ENCODE measurements around the gene RASSF5.
A peak's percentile ranks its signal among the peaks of the same experiment; 100 is the strongest.

RASSF5 gene

GRCh38 chr1:206461602-206462455 lies 45.5 kb upstream of the RASSF5 start:
- H3K36me3 ChIP-seq (ENCODE audit: control insufficient read depth, low read length): 0 out of 2 replicates have a peak, but pooled peaks cover 3% of the 10 kb centered on the region

GRCh38 chr1:206463137-206463536 lies 44.2 kb upstream of the RASSF5 start:
- no peak overlapping the region for H3K4me2 ChIP-seq (ENCODE audit: low read length)
- no peaks in the 10 kb centered on the region for H3K9me3 ChIP-seq (ENCODE audit: control insufficient read depth, insufficient read depth, low read length)
- 0 out of 2 replicates have a peak, but pooled peaks cover 3% of the 10 kb centered on the region for H3K36me3 ChIP-seq (ENCODE audit: control insufficient read depth, low read length)
- no peak overlapping the region for H3K4me3 ChIP-seq (ENCODE audit: low read length)
- no peak overlapping the region for H3K27ac ChIP-seq (ENCODE audit: low read depth, low read length)
- H3F3A ChIP-seq (ENCODE audit: control insufficient read depth, insufficient read depth): no peaks in the 10 kb centered on the region
- H3K9me2 ChIP-seq (replicated peaks; ENCODE audit: control insufficient read depth, low read length): no peaks in the 10 kb centered on the region
- no peaks in the 10 kb centered on the region for H4K20me1 ChIP-seq (ENCODE audit: control insufficient read depth, insufficient read depth, low read depth, low read length)
- TF ChIP-seq CTCF (IDR thresholded peaks at IDR 0.05; ENCODE audit: low read depth, low read length, poor library complexity, severe bottlenecking) (no peak), EZH2phosphoT487 (IDR thresholded peaks at IDR 0.05; ENCODE audit: borderline replicate concordance, low read length) (no peak)
- H3K27me3 ChIP-seq (ENCODE audit: control insufficient read depth, low read length): no peaks in the 10 kb centered on the region
- H3K79me2 ChIP-seq (ENCODE audit: control insufficient read depth, low read length): no peaks in the 10 kb centered on the region
- H3K4me1 ChIP-seq (ENCODE audit: control insufficient read depth, low read length): peaks cover 19% of the 10 kb centered on the region

More at GRCh38 chr1:206461602-206462455, 45.5 kb upstream of the RASSF5 start:
- no peak overlapping the region for H3K4me2 ChIP-seq (ENCODE audit: low read length)
- no peak overlapping the region for H3K27ac ChIP-seq (ENCODE audit: low read depth, low read length)
- H3K9me2 ChIP-seq (replicated peaks; ENCODE audit: control insufficient read depth, low read length): no peaks in the 10 kb centered on the region
- no peaks in the 10 kb centered on the region for H3K27me3 ChIP-seq (ENCODE audit: control insufficient read depth, low read length)
- H3K4me3 ChIP-seq (ENCODE audit: low read length): no peak overlapping the region
- TF ChIP-seq CTCF (IDR thresholded peaks at IDR 0.05; ENCODE audit: low read depth, low read length, poor library complexity, severe bottlenecking) (peak; percentile 94), EZH2phosphoT487 (IDR thresholded peaks at IDR 0.05; ENCODE audit: borderline replicate concordance, low read length) (no peak)
- peaks cover 6% of the 10 kb centered on the region for H3K4me1 ChIP-seq (ENCODE audit: control insufficient read depth, low read length)
- no peaks in the 10 kb centered on the region for H3F3A ChIP-seq (ENCODE audit: control insufficient read depth, insufficient read depth)
- H3K9me3 ChIP-seq (ENCODE audit: control insufficient read depth, insufficient read depth, low read length): no peaks in the 10 kb centered on the region
- no peaks in the 10 kb centered on the region for H3K79me2 ChIP-seq (ENCODE audit: control insufficient read depth, low read length)
- H4K20me1 ChIP-seq (ENCODE audit: control insufficient read depth, insufficient read depth, low read depth, low read length): no peaks in the 10 kb centered on the region

GRCh38 chr1:206463911-206464310 lies 43.4 kb upstream of the RASSF5 start:
- H3K27ac ChIP-seq (ENCODE audit: low read depth, low read length): no peak overlapping the region
- H3K27me3 ChIP-seq (ENCODE audit: control insufficient read depth, low read length): no peaks in the 10 kb centered on the region
- H3K36me3 ChIP-seq (ENCODE audit: control insufficient read depth, low read length): 0 out of 2 replicates have a peak, but pooled peaks cover 3% of the 10 kb centered on the region
- no peaks in the 10 kb centered on the region for H3K79me2 ChIP-seq (ENCODE audit: control insufficient read depth, low read length)
- TF ChIP-seq EZH2phosphoT487 (IDR thresholded peaks at IDR 0.05; ENCODE audit: borderline replicate concordance, low read length) (no peak), CTCF (IDR thresholded peaks at IDR 0.05; ENCODE audit: low read depth, low read length, poor library complexity, severe bottlenecking) (no peak)
- H3K9me3 ChIP-seq (ENCODE audit: control insufficient read depth, insufficient read depth, low read length): no peaks in the 10 kb centered on the region
- H3K9me2 ChIP-seq (replicated peaks; ENCODE audit: control insufficient read depth, low read length): no peaks in the 10 kb centered on the region
- H3K4me1 ChIP-seq (ENCODE audit: control insufficient read depth, low read length): peaks cover 26% of the 10 kb centered on the region
- H3F3A ChIP-seq (ENCODE audit: control insufficient read depth, insufficient read depth): no peaks in the 10 kb centered on the region
- H3K4me3 ChIP-seq (ENCODE audit: low read length): no peak overlapping the region
- no peak overlapping the region for H3K4me2 ChIP-seq (ENCODE audit: low read length)
- no peaks in the 10 kb centered on the region for H4K20me1 ChIP-seq (ENCODE audit: control insufficient read depth, insufficient read depth, low read depth, low read length)

All from DOHH2 (cell line).